Mammary epithelial cell (primary cell): Measurements from ENCODE around the gene ZIC2.

Experiments used
- CTCF ChIP-seq, 2 donors: IDR thresholded peaks in 1 of 2; conservative IDR thresholded peaks in 1 of 2; 2 replicates each; pipeline ENCODE4 v1.5.1; 2011 to 2012; ENCODE audit warnings: inconsistent platforms in 2 of 2, low read length in 2 of 2, mild to moderate bottlenecking in 2 of 2, control low read depth in 1 of 2, low read depth in 1 of 2; ENCODE audit not compliant: insufficient read depth in 1 of 2; ENCODE audit errors: extremely low read depth in 1 of 2
- EZH2 ChIP-seq: IDR thresholded peaks from 2 replicates; pipeline ENCODE4 v1.6.1; 2012; ENCODE audit warnings: low read length, inconsistent platforms, borderline replicate concordance

DNA sequence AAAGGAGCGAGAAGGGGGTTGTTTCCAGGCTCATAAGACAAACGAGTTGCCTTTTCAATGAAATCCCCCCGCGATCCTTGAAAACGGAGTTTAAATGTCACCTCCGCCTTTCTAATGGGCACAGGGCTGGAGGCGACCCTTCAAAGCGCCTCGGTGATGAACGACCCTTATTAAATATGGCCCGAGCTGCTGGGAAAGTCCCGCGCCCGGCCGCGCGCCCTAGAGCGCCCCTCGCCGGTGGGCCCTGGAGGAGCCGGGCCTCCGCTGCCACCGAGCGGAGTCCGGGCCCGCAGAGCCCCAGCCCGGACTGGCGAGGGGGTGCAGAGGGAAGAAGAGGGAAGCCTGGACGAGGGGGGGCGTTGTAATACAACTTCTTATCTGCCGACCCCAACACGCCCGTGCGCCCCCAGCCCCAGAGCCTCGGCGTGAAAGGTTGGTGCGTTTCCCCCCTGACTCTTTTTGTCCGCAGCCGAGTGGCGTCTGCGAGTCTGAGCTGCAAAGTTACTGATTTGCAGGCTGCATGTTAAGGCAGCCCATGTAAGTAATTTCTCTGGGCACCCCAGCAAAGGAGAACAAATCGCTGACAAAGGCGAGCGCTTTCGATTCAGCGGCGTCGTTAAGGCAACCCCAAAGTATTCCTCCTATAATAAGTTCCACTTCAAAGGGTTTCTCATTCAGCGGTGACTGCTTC, 21.9 kb upstream of the ZIC2 start:
- no peak for TF ChIP-seq CTCF (conservative IDR thresholded peaks at IDR 0.05 in 1 of 2, IDR thresholded peaks at IDR 0.05 in 1 of 2; ENCODE audit: extremely low read depth in 1 of 2, insufficient read depth in 1 of 2, low read depth in 1 of 2, low read length in 2 of 2)
- no peak for TF ChIP-seq EZH2
